HepG2 (cell line): ENCODE measurements around the gene ACBD6. TPM values are rescaled to one million over a fixed set of nuclear protein-coding genes. Genes with fewer than 3 reads are reported as not detected.
A peak's percentile ranks its signal among the peaks of the same experiment; 100 is the strongest.

Experiments used
- ATAC-seq: fragments of 200-7000 bp; cut with Tn5 transposase; 3 replicates; pipeline ENCODE4 v1.9.1; 2020; ENCODE audit warnings: mild to moderate bottlenecking, moderate library complexity
- BruUV-seq: library from RNA; stranded (reverse); fragments of 400-500 nt; replicated peaks from 2 replicates; lab custom pipeline; 2021; lab: Mats Ljungman, UMichigan
- CTCF ChIA-PET: fragments of 300-600 bp; formaldehyde crosslinking; extraction: SDS; loops from one replicate; lab custom pipeline; 2021; ENCODE audit warnings: low total read pairs, inconsistent platforms, low intra/inter-chr PET ratio; lab: Yijun Ruan, JAX
- POLR2A ChIA-PET: fragments of 350-600 bp; sonication (Branson Sonifier 250); formaldehyde crosslinking; loops from one replicate; lab custom pipeline; 2020; ENCODE audit warnings: antibody characterized with exemption, inconsistent platforms; lab: Yijun Ruan, JAX
- DNase-seq: peaks from one replicate; pipeline ENCODE4 v3.0.0-alpha.2; 2015; ENCODE audit warnings: low spot score
- FAIRE-seq: peaks from 3 replicates; lab custom pipeline; 2011; peaks lifted over from hg19 to GRCh38; lab: Jason Lieb, UNC
- H2AFZ ChIP-seq: one replicate; pipeline ENCODE4 v1.6.1; 2011; ENCODE audit warnings: low read length, inconsistent platforms
- H3K27ac ChIP-seq: fragments of 300-600 bp; 3 replicates; pipeline ENCODE4 v1.8.0; 2011; ENCODE audit warnings: mixed run types, mild to moderate bottlenecking, mixed read lengths, low read length, inconsistent platforms; ENCODE audit not compliant: insufficient read depth; ENCODE audit errors: extremely low read length
- H3K27me3 ChIP-seq, 2 experiments: fragments of 200-600 bp in 1 of 2; 2 replicates in 1 of 2; 3 replicates in 1 of 2; pipeline versions ENCODE4 v1.6.0 to v1.8.0; 2011; ENCODE audit warnings: low read length in 2 of 2, mild to moderate bottlenecking in 2 of 2, moderate library complexity in 2 of 2, inconsistent platforms in 1 of 2; ENCODE audit not compliant: insufficient read depth in 2 of 2, control insufficient read depth in 1 of 2
- H3K36me3 ChIP-seq, 2 experiments: fragments of 200-600 bp in 1 of 2; replicated peaks in 1 of 2; 2 replicates in 1 of 2; 3 replicates in 1 of 2; pipeline versions ENCODE4 v1.5.1 to v1.8.0; 2011; ENCODE audit warnings: low read length in 2 of 2, inconsistent platforms in 1 of 2; ENCODE audit not compliant: insufficient read depth in 2 of 2, control insufficient read depth in 1 of 2
- H3K4me1 ChIP-seq: 2 replicates; pipeline ENCODE4 v1.5.1; 2012; ENCODE audit warnings: low read length, inconsistent platforms; ENCODE audit not compliant: insufficient read depth
- H3K4me2 ChIP-seq: 2 replicates; pipeline ENCODE4 v1.6.0; 2011; ENCODE audit warnings: low read depth, low read length, inconsistent platforms
- H3K4me3 ChIP-seq, 3 experiments: fragments of 200-600 bp in 1 of 3; sonication (generic), shearing (Covaris generic) in 1 of 3; replicated peaks in 1 of 3; 2 replicates each; pipeline ENCODE4 v1.5.1; 2011 to 2016; ENCODE audit warnings: low read length in 3 of 3, inconsistent platforms in 2 of 3, low read depth in 2 of 3, mild to moderate bottlenecking in 2 of 3, control low read depth in 1 of 3, mixed read lengths in 1 of 3; ENCODE audit not compliant: insufficient read depth in 1 of 3
- H3K79me2 ChIP-seq: one replicate; pipeline ENCODE4 v1.6.1; 2011; ENCODE audit warnings: low read length, inconsistent platforms; ENCODE audit not compliant: insufficient read depth
- H3K9ac ChIP-seq: 2 replicates; pipeline ENCODE4 v1.6.0; 2011; ENCODE audit warnings: mild to moderate bottlenecking, low read depth, low read length, inconsistent platforms; ENCODE audit not compliant: insufficient read depth
- H3K9me3 ChIP-seq: 2 replicates; pipeline ENCODE4 v1.5.1; 2012; ENCODE audit warnings: mild to moderate bottlenecking, low read length
- H4K20me1 ChIP-seq: 2 replicates; pipeline ENCODE4 v1.6.0; 2011; ENCODE audit warnings: inconsistent platforms, mild to moderate bottlenecking, low read length, moderate library complexity; ENCODE audit not compliant: insufficient read depth
- ASH2L ChIP-seq: fragments of 300-600, 200-600 bp; sonication (generic); IDR thresholded peaks from 2 replicates; pipeline ENCODE4 v1.7.0; 2017; ENCODE audit warnings: low read depth, mild to moderate bottlenecking, moderate library complexity, mixed read lengths, low read length; ENCODE audit not compliant: insufficient read length
- ATM ChIP-seq: fragments of 450-650 bp; IDR thresholded peaks from 2 replicates; pipeline ENCODE4 v1.7.1; 2017; ENCODE audit warnings: mild to moderate bottlenecking, borderline replicate concordance
- FOSL2 ChIP-seq: sonication (generic); formaldehyde crosslinking; IDR thresholded peaks from 2 replicates; pipeline ENCODE4 v1.4.0; 2020; ENCODE audit warnings: missing genetic modification reagents
- SCMH1 ChIP-seq: sonication (generic); formaldehyde crosslinking; IDR thresholded peaks from 2 replicates; pipeline ENCODE4 v1.9.0; 2021; ENCODE audit warnings: missing genetic modification reagents, mild to moderate bottlenecking, borderline replicate concordance
- TEAD3 ChIP-seq: optimal IDR thresholded peaks from 2 replicates; pipeline ENCODE3; 2016; ENCODE audit warnings: borderline replicate concordance
- U2AF1 ChIP-seq: fragments of 200-400 bp; formaldehyde crosslinking; optimal IDR thresholded peaks from 2 replicates; pipeline ENCODE3; 2017; ENCODE audit warnings: mild to moderate bottlenecking, low read depth, low read length
- ZGPAT ChIP-seq: IDR thresholded peaks from 2 replicates; pipeline ENCODE4 v1.6.1; 2016; ENCODE audit warnings: mild to moderate bottlenecking
- ZNF3 ChIP-seq: IDR thresholded peaks from 2 replicates; pipeline ENCODE4 v1.7.0; 2017; ENCODE audit warnings: inconsistent platforms
- ZNF580 ChIP-seq: IDR thresholded peaks from 2 replicates; pipeline ENCODE4 v1.6.1; 2016; ENCODE audit warnings: low read depth, borderline replicate concordance
- ZNF768 ChIP-seq: sonication (generic); formaldehyde crosslinking; IDR thresholded peaks from 2 replicates; pipeline ENCODE4 v1.4.0; 2020; ENCODE audit warnings: missing genetic modification reagents
- ZNF777 ChIP-seq: sonication (generic); formaldehyde crosslinking; IDR thresholded peaks from 2 replicates; pipeline ENCODE4 v1.4.0; 2020; ENCODE audit warnings: missing genetic modification reagents
- WGBS: methylation state at CpG from one replicate; pipeline ENCODE4 v1.1.6; 2017; ENCODE audit warnings: low lambda C conversion rate; 5-methylcytosine and 5-hydroxymethylcytosine counted together
- in situ Hi-C: cut with HindIII; loops from 2 replicates; pipeline ENCODE4 v1.10.0; 2017; ENCODE audit warnings: low pct_unique_long_range_greater_than_20kb; ENCODE audit not compliant: extremely low pct_ligation_motif_present
- intact Hi-C: fragments of 100-400 bp; cut with micrococcal nuclease; formaldehyde crosslinking; loops from one replicate; pipeline ENCODE4 v1.10.0; 2022; ENCODE audit not compliant: unreplicated experiment
- polyA plus RNA-seq, 8 experiments: library from polyadenylated mRNA; depleted of rRNA in 3 of 8; stranded (reverse) in 7 of 8; unstranded in 1 of 8; fragments of >200 nt; fragmentation: Illumina TruSeq in 4 of 8; extraction: Trizol in 4 of 8; gene quantifications; 2 replicates each; pipeline versions ENCODE4 v1.2.1 to v1.2.3, GENCODE V29; 2011 to 2016; ENCODE audit warnings: low read depth in 4 of 8, missing spikeins in 1 of 8, mixed read lengths in 1 of 8; ENCODE audit not compliant: insufficient read depth in 1 of 8
- total RNA-seq, 5 experiments: library from RNA; depleted of rRNA; stranded (reverse); fragments of >200 nt; fragmentation: Illumina TruSeq; extraction: Trizol; gene quantifications; 2 replicates each; pipeline ENCODE4 v1.2.3, GENCODE V29; 2016; ENCODE audit warnings: low read depth in 1 of 5

The ACBD6 gene
- total and polyA plus RNA-seq, 2 of the 13 experiments (the other 11 are each of a cell fraction or from before 2014, with no cell fraction given) = 33.5 to 47.2 TPM

- no peak for DNase-seq
- WGBS = 78% methylated on average over 11 of the region's 11 CpGs
- in situ Hi-C loops = no loop called here
- Histone ChIP-seq H3K79me2 (no peaks in the 10 kb centered on the region), H3K4me2 (no peak overlapping the region), H3K27ac (no peak overlapping the region), H3K9ac (no peak overlapping the region), H2AFZ (no peak overlapping the region), H3K4me1 (peaks cover 37% of the 10 kb centered on the region), H4K20me1 (no peaks in the 10 kb centered on the region), H3K36me3 (no peaks in the 10 kb centered on the region), H3K4me3 (no peak overlapping the region)
- CTCF ChIA-PET = no interaction called here
- no TSS peak for BruUV-seq
- no peak for FAIRE-seq
- no peak for ATAC-seq
- POLR2A ChIA-PET = no interaction called here
- intact Hi-C loops = no loop called here
- TF ChIP-seq U2AF1 = no peak
- peak; percentile 89 for TF ChIP-seq ZNF768
- no peak for TF ChIP-seq ZNF777
- no peak for TF ChIP-seq SCMH1 (CRISPR knock-in tag)
- no peak for TF ChIP-seq ZNF580 (CRISPR knock-in tag)
- no peak for TF ChIP-seq ASH2L
- TF ChIP-seq ZNF3 (CRISPR knock-in tag) = no peak
- TF ChIP-seq, all 625 proteins: peak for 1
- Histone ChIP-seq H3K27me3 (no peaks in the 10 kb centered on the region; a peak in 1 of 5 replicates), H3K9me3 (no peaks in the 10 kb centered on the region)
Measured at GRCh38 chr1:180528868-180529470, 26.6 kb upstream of the ACBD6 start.

GRCh38 chr1:180527101-180527669 lies 24.8 kb upstream of the ACBD6 start:
- no peaks in the 10 kb centered on the region for H3K36me3 ChIP-seq
- TF ChIP-seq TEAD3 (CRISPR knock-in tag) = peak; percentile 29
- no peak for TF ChIP-seq ZGPAT (CRISPR knock-in tag)
- peak; percentile 80 for TF ChIP-seq FOSL2 (CRISPR knock-in tag)
- no peak for TF ChIP-seq ATM
- no peak overlapping the region for H3K27ac ChIP-seq
- ATAC-seq (peak; percentile 57), DNase-seq (peak; percentile 39), FAIRE-seq (no peak)
- no peaks in the 10 kb centered on the region for H3K9me3 ChIP-seq
- no peaks in the 10 kb centered on the region for H3K79me2 ChIP-seq
- H3K4me2 ChIP-seq = no peak overlapping the region
- no peak overlapping the region for H2AFZ ChIP-seq
- intact Hi-C loops = no loop called here
- 60% methylated on average over 5 of the region's 5 CpGs for WGBS
- BruUV-seq = no TSS peak
- CTCF ChIA-PET = interaction anchor here (0.7 kb wide), 1 partner anchor 336 kb away, joined by 3 read pairs; no protein-coding TSS in a partner anchor
- POLR2A ChIA-PET = no interaction called here
- H3K27me3 ChIP-seq = no peaks in the 10 kb centered on the region
- in situ Hi-C loops = no loop called here
- H3K4me1 ChIP-seq = peaks cover 38% of the 10 kb centered on the region
- H4K20me1 ChIP-seq = no peaks in the 10 kb centered on the region
- H3K9ac ChIP-seq = no peak overlapping the region
- H3K4me3 ChIP-seq = no peak overlapping the region
